Gastrocnemius medialis (tissue), 4 donors: ENCODE data around the gene PLA2G4D. TPM values are rescaled to one million over a fixed set of nuclear protein-coding genes. Genes with fewer than 3 reads are reported as not detected.

Experiments used
- ATAC-seq, 2 donors: fragments of 150-250 bp; one replicate each; pipeline ENCODE4 v1.9.1; 2016
- DNase-seq, 2 donors: peaks; one replicate each; pipeline ENCODE4 v3.0.0-alpha.2; 2019
- H3K27ac ChIP-seq, 4 donors: fragments of 200-600 bp; sonication (generic); 1 replicate in 1 of 4; 2 replicates in 3 of 4; pipeline ENCODE4 v1.5.1; 2016 to 2018; ENCODE audit warnings: mild to moderate bottlenecking in 2 of 4, moderate library complexity in 1 of 4
- H3K27me3 ChIP-seq, 3 donors: fragments of 200-600 bp; sonication (generic) in 2 of 3; 1 replicate in 1 of 3; 2 replicates in 2 of 3; pipeline versions ENCODE4 v1.5.1 to v1.6.0; 2016 to 2019; ENCODE audit warnings: mild to moderate bottlenecking in 1 of 3, moderate library complexity in 1 of 3
- H3K36me3 ChIP-seq, 2 donors: fragments of 200-600 bp; sonication (generic) in 1 of 2; one replicate each; pipeline ENCODE4 v1.5.1; 2017 to 2018
- H3K4me1 ChIP-seq, 2 donors: fragments of 200-600 bp; sonication (generic) in 1 of 2; one replicate each; pipeline ENCODE4 v1.5.1; 2016 to 2017; ENCODE audit warnings: mild to moderate bottlenecking in 2 of 2
- H3K4me3 ChIP-seq, 4 donors: fragments of 200-600 bp; sonication (generic) in 3 of 4; 1 replicate in 1 of 4; 2 replicates in 3 of 4; pipeline ENCODE4 v1.5.1; 2016 to 2019; ENCODE audit warnings: mild to moderate bottlenecking in 2 of 4
- H3K9me3 ChIP-seq, 3 donors: fragments of 200-600 bp; sonication (generic) in 2 of 3; 1 replicate in 1 of 3; 2 replicates in 2 of 3; pipeline ENCODE4 v1.5.1; 2016 to 2019
- POLR2A ChIP-seq, 2 donors: fragments of 450-650 bp; IDR thresholded peaks; one replicate each; pipeline ENCODE4 v1.6.1; 2017; ENCODE audit warnings: antibody characterized with exemption in 2 of 2, mild to moderate bottlenecking in 2 of 2, moderate library complexity in 2 of 2
- in situ Hi-C, 4 donors: fragments of 200-750 bp; cut with MboI; loops; one replicate each; pipeline versions ENCODE4 v1.15.0 to v1.8.0; 2017; ENCODE audit warnings: low sequenced_read_pairs in 4 of 4
- intact Hi-C: fragments of 100-400 bp; cut with DNase I; formaldehyde crosslinking; loops from one replicate; pipeline ENCODE4 v1.15.1; 2023; ENCODE audit warnings: low total_unique reads
- total RNA-seq, 4 donors: library from RNA; depleted of rRNA; stranded (reverse); fragments of >200 nt; gene quantifications; one replicate each; pipeline versions ENCODE4 v1.1.0 to v1.2.3, GENCODE V29; 2016
- TF ChIP-seq, protein P1 (sequence below), 5 experiments: fragments of 450-650 bp in 3 of 5; fragments of 200-600 bp in 2 of 5; sonication (generic) in 2 of 5; IDR thresholded peaks in 4 of 5; conservative IDR thresholded peaks in 1 of 5; 1 replicate in 4 of 5; 2 replicates in 1 of 5; pipeline ENCODE4 v1.5.1; 2016 to 2019; ENCODE audit warnings: antibody characterized with exemption in 5 of 5, mild to moderate bottlenecking in 3 of 5, moderate library complexity in 3 of 5

Gene PLA2G4D
- total RNA-seq, 4 donors from 2014 or later, result 0.10 TPM; not detected in 3

DNA sequence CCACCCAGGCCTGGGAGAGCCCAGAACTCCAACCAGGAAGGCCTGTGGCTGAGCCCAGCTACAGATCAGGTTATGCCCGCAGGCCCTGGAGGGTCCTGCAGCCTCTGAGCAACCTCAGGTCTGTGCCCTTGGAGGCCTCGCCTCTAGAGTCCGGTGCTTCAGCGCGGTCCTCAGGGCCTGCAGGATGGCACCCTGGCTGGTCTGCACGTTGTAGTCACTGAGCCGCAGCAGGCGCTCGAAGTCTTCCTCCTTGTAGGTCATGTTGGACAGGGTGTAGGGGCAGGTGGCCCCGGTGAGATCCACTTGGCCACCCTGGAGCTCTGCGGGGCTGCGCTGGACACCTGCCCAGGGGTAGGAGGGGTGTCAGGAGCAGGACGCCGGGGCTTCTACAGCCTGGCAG is 25.8 kb downstream of the PLA2G4D start:
- Histone ChIP-seq H3K36me3 (no peaks in the 10 kb centered on the region), H3K27ac (no peak overlapping the region), H3K4me1 (no peaks in the 10 kb centered on the region), H3K9me3 (no peaks in the 10 kb centered on the region), H3K27me3 (no peaks in the 10 kb centered on the region), H3K4me3 (no peak overlapping the region)
- ATAC-seq, result no peak
- in situ Hi-C loops (no loop called here), intact Hi-C loops (loop anchor here (5.0 kb wide), 2 partner anchors 404 to 584 kb away; no protein-coding TSS in a partner anchor)
- no peak for DNase-seq
- TF ChIP-seq, protein P1, sequence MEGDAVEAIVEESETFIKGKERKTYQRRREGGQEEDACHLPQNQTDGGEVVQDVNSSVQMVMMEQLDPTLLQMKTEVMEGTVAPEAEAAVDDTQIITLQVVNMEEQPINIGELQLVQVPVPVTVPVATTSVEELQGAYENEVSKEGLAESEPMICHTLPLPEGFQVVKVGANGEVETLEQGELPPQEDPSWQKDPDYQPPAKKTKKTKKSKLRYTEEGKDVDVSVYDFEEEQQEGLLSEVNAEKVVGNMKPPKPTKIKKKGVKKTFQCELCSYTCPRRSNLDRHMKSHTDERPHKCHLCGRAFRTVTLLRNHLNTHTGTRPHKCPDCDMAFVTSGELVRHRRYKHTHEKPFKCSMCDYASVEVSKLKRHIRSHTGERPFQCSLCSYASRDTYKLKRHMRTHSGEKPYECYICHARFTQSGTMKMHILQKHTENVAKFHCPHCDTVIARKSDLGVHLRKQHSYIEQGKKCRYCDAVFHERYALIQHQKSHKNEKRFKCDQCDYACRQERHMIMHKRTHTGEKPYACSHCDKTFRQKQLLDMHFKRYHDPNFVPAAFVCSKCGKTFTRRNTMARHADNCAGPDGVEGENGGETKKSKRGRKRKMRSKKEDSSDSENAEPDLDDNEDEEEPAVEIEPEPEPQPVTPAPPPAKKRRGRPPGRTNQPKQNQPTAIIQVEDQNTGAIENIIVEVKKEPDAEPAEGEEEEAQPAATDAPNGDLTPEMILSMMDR (IDR thresholded peaks at IDR 0.05 in 4 of 5, conservative IDR thresholded peaks at IDR 0.05 in 1 of 5), result no peak
- TF ChIP-seq POLR2A (IDR thresholded peaks at IDR 0.05), result no peak

DNA sequence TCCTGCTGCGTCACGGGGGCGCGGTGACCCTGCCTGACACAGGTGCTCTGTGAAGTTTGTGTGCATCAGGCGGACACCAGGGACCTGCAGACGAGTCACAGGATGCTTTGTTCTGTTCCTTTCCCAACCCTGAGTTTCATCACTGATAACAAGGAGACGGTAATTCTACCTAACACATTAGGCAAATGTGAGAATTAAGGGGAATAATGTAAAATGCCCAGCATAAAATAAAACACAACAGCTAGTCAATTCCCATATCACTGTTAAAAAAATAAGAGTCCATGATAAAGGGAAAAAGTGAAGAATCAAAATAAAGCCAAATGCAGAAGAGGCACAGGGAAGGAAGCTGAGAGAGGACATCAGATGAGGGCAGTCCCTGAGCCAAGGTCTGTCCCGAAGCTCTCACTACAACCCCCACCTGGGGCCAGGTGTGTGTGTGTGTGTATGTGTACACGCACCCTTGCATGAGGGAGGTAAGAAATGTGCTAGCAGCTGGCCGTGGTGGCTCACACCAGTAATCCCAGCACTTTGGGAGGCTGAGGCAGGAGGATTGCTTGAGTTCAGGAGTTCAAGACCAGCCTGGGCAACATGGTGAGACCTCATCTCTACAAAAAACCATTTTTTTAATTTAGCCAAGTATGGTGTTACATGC is 27.5 kb downstream of the PLA2G4D start:
- Histone ChIP-seq H3K4me1 (no peaks in the 10 kb centered on the region), H3K27ac (no peak overlapping the region), H3K4me3 (no peak overlapping the region), H3K27me3 (no peaks in the 10 kb centered on the region), H3K36me3 (no peaks in the 10 kb centered on the region), H3K9me3 (no peaks in the 10 kb centered on the region)
- no peak for ATAC-seq
- intact Hi-C loops (loop anchor here (1.0 to 5.0 kb wide), 4 partner anchors 17 to 585 kb away; no protein-coding TSS in a partner anchor), in situ Hi-C loops (no loop called here)
- DNase-seq, result no peak
- TF ChIP-seq, protein P1 (IDR thresholded peaks at IDR 0.05 in 4 of 5, conservative IDR thresholded peaks at IDR 0.05 in 1 of 5), result peak in 1 of 5 experiments; percentile 1
- no peak for TF ChIP-seq POLR2A (IDR thresholded peaks at IDR 0.05)

DNA sequence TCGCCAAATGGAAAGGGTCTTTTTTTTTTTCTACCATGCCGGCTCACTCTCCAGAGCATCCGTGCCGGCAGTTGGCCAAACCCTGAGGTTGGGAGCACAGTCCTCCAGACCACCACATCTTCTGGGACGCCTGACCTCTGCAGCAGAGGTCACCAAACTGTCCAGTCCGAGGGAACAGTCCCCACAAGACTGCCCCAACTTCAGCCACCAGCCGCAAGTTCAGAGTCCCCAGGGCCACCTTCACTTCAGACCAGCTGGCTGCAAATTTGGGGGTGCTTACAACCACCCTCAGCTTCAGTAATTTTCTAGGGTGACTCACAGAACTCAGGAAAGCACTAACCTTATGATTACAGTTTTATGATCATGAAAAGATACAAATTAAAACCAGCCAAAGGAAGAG is 28.9 kb downstream of the PLA2G4D start:
- TF ChIP-seq, protein P1 (IDR thresholded peaks at IDR 0.05 in 4 of 5, conservative IDR thresholded peaks at IDR 0.05 in 1 of 5), result no peak
- TF ChIP-seq POLR2A (IDR thresholded peaks at IDR 0.05), result no peak
- Histone ChIP-seq H3K9me3 (no peaks in the 10 kb centered on the region), H3K4me3 (no peak overlapping the region), H3K36me3 (no peaks in the 10 kb centered on the region), H3K27me3 (no peaks in the 10 kb centered on the region), H3K27ac (no peak overlapping the region), H3K4me1 (no peaks in the 10 kb centered on the region)
- ATAC-seq (no peak), DNase-seq (no peak)
- in situ Hi-C loops (no loop called here), intact Hi-C loops (loop anchor here (5.0 kb wide), 2 partner anchors 407 to 587 kb away; no protein-coding TSS in a partner anchor)

DNA sequence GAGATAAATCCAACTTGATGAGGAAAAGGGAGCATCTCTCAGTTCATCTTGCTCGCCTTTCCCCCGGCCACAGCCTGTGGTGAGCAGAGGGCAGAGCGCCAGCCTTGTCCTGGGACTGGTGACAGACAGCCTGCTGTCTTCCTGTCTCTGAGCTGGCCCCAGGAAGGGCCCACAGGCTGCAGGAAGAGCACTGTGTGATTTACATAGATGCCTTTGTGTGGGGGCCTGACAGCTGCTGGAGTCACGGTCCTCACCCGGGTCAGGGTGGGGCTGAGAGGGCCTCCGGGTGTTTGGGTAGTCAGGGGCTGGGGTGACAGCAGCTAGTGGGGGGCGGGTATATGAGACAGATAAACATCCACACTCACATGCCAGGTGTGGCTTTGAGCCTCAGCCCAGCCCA is 29.3 kb downstream of the PLA2G4D start:
- Histone ChIP-seq H3K27me3 (no peaks in the 10 kb centered on the region), H3K4me3 (no peak overlapping the region), H3K4me1 (peaks cover 0 to 2% of the 10 kb centered on the region in 2 donors), H3K9me3 (no peaks in the 10 kb centered on the region), H3K36me3 (no peaks in the 10 kb centered on the region), H3K27ac (no peak overlapping the region)
- in situ Hi-C loops (no loop called here), intact Hi-C loops (loop anchor here (5.0 kb wide), 2 partner anchors 407 to 587 kb away; no protein-coding TSS in a partner anchor)
- DNase-seq (no peak), ATAC-seq (no peak)
- TF ChIP-seq, protein P1 (IDR thresholded peaks at IDR 0.05 in 4 of 5, conservative IDR thresholded peaks at IDR 0.05 in 1 of 5), result no peak
- no peak for TF ChIP-seq POLR2A (IDR thresholded peaks at IDR 0.05)
